ENCODE data around the gene FOXE3.

Gene FOXE3

DNA sequence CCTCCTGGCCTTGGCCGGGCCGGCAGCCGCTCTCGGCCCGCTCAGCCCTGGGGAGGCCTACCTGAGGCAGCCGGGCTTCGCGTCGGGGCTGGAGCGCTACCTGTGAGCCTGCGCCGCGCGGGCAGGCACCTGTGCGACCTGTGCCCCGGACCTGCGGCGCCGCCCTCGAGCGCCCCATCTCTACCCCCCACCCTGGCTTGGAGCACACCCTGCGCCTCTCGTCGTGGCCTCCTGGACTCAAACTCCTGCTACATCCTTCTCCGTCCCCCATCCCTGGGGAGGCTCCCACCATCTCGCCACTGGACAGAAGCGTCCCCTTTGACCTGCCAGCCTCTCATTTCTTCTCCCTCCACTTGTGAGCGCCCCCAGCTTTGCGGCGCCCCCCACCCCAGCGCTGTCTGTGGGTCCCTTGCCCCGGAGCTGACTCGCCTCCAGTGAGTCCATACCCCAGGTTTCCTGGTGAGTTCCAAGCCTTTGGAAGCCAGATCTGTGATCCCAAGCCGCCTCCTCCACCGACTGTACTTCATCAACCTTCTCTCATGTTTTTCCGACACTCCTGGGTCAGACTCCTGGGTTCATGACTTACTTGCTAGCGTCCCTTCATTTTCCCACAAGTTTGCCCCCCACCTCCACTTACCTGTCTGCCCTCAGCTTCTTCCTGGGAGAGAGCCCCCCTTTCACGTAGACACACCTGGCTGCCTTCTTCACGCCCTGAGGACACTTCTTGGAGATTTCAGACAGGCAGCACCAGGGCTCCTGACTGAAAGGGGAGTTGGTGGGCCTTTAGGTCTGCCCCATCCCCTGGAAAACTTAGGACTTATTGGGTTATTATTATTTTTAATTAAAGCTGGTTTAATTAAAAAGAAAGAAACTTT lies 1.3 kb downstream of the FOXE3 start:
- Histone ChIP-seq H3K36me3 (ENCODE audit: control insufficient read depth, insufficient read depth, low read length) (no peaks in the 10 kb centered on the region), H3K27ac (ENCODE audit: insufficient read depth, low read depth, low read length, poor library complexity, severe bottlenecking) (no peak overlapping the region), H3K27me3 (ENCODE audit: control insufficient read depth, insufficient read depth, low read length, poor library complexity, severe bottlenecking) (peaks cover 82% of the 10 kb centered on the region)

DNA sequence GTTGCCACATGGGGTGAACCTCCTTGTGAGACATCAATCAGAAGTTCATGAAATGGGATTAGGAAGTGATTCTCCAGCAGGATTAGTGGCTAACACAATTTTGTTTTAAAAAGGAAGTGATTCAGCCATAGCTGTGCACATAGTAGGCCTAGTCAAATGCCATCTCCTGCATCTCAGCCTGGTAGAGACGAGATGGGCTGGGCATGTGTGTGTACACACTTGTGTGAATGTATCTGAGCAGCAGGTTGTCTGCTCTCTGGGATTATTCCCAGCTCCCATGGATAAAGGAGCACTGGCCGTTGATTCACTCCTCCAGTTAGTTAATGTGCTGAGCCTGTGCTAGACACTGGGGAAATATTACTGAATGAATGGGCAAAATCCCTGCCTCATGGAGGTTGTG lies 2.0 kb downstream of the FOXE3 start:
- H3K36me3 ChIP-seq (ENCODE audit: control insufficient read depth, insufficient read depth, low read length), result no peaks in the 10 kb centered on the region
- 86 to 92% methylated on average over 2 of the region's 2 CpGs for WGBS, 2 experiments
- no peak overlapping the region for H3K4me3 ChIP-seq (ENCODE audit: insufficient read depth, low read depth, low read length)
- H3K27me3 ChIP-seq (ENCODE audit: control insufficient read depth, insufficient read depth, low read length, poor library complexity, severe bottlenecking), result peaks cover 82% of the 10 kb centered on the region
- no peaks in the 10 kb centered on the region for H3K9me3 ChIP-seq (ENCODE audit: control insufficient read depth, low read length)
- no peak overlapping the region for H3K27ac ChIP-seq (ENCODE audit: insufficient read depth, low read depth, low read length, poor library complexity, severe bottlenecking)
- H3K4me1 ChIP-seq (ENCODE audit: control insufficient read depth, insufficient read depth, low read length), result no peaks in the 10 kb centered on the region

More for the DNA sequence above, 1.3 kb downstream of the FOXE3 start:
- H3K9me3 ChIP-seq (ENCODE audit: control insufficient read depth, low read length), result no peaks in the 10 kb centered on the region
- 23 to 26% methylated on average over 39 of the region's 39 CpGs for WGBS, 2 experiments
- peaks cover under 1% of the 10 kb centered on the region for H3K4me1 ChIP-seq (ENCODE audit: control insufficient read depth, insufficient read depth, low read length)
- H3K4me3 ChIP-seq (ENCODE audit: insufficient read depth, low read depth, low read length), result no peak overlapping the region

DNA sequence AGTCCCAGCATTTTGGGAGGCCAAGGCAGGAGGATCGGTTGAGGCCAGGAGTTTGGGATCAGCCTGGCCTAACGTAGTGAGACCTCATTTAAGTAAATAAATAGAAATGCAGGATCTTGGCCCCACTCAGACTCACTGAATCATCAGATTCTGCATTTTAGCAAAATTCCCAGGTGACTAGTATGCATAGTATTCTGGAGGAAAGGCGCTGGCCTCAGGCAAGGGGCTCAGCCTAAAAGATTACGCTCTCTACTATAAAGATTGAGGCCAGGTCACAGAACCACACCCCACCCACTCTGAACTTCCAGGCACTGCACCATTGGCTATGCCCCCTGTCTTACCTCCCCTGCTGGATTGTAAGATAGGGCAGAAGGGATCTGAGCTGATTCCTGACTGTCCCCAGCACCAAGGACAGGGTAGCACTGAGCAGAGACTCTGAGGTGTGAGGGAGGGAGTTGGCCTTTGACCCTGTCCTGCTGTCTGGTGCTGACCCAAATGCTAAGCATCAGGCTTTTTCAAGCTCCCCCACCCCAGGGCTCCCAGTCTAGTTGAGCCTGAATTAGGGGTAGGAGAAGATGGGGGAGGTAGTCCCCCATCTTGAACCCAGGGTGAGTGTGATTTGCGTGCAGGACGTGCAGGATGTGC lies 2.7 kb downstream of the FOXE3 start:
- Histone ChIP-seq H3K4me1 (ENCODE audit: control insufficient read depth, insufficient read depth, low read length) (no peaks in the 10 kb centered on the region), H3K27me3 (ENCODE audit: control insufficient read depth, insufficient read depth, low read length, poor library complexity, severe bottlenecking) (peaks cover 86% of the 10 kb centered on the region), H3K27ac (ENCODE audit: insufficient read depth, low read depth, low read length, poor library complexity, severe bottlenecking) (no peak overlapping the region), H3K9me3 (ENCODE audit: control insufficient read depth, low read length) (no peaks in the 10 kb centered on the region), H3K4me3 (ENCODE audit: insufficient read depth, low read depth, low read length) (no peak overlapping the region), H3K36me3 (ENCODE audit: control insufficient read depth, insufficient read depth, low read length) (no peaks in the 10 kb centered on the region)
- WGBS, 2 experiments, result 87 to 90% methylated on average over 6 of the region's 6 CpGs

DNA sequence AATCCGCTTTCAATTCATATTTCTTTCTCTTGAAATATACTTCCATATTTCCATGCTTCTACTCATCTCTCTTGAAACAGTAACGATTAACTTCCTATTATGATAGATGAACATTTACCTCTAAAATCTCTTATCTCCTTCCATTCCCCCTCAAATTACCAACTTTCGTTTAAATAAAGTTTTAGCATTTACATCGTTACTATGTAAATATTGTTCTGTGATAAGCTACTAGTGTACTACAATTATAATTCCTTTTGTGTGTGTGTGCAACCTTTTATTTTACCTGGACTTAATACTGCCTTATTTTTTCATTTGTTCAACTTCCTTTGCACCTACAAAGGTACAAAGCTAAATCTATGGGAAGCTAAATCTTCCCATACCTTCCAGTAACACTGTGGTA lies 4.5 kb downstream of the FOXE3 start:
- Histone ChIP-seq H3K4me1 (ENCODE audit: control insufficient read depth, insufficient read depth, low read length) (peaks cover 4% of the 10 kb centered on the region), H3K27ac (ENCODE audit: insufficient read depth, low read depth, low read length, poor library complexity, severe bottlenecking) (no peak overlapping the region), H3K36me3 (ENCODE audit: control insufficient read depth, insufficient read depth, low read length) (no peaks in the 10 kb centered on the region), H3K27me3 (ENCODE audit: control insufficient read depth, insufficient read depth, low read length, poor library complexity, severe bottlenecking) (peaks cover 72% of the 10 kb centered on the region), H3K4me3 (ENCODE audit: insufficient read depth, low read depth, low read length) (no peak overlapping the region), H3K9me3 (ENCODE audit: control insufficient read depth, low read length) (no peaks in the 10 kb centered on the region)
- WGBS, 2 experiments, result 93 to 96% methylated on average over 2 to 3 of the region's 4 CpGs

DNA sequence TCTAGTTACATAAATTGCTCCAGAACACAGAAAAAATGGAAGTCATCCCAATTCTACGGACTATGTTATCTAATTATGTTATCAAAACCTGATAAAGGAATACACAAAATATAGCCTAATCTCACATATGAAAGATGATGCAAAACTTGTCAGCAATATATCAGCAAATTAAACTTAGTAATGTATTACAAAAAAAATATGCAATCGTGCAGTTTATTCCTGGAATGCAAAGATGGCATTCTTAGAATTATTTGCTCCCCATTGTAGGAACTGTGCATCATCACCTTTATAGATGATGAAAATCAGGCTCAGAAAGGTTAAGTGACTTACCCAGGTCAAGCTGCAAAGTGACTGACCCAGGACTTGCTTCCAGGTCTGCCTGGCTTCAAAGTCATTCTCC lies 7.8 kb downstream of the FOXE3 start:
- Histone ChIP-seq H3K27ac (ENCODE audit: insufficient read depth, low read depth, low read length, poor library complexity, severe bottlenecking) (no peak overlapping the region), H3K4me1 (ENCODE audit: control insufficient read depth, insufficient read depth, low read length) (peaks cover 4% of the 10 kb centered on the region), H3K4me3 (ENCODE audit: insufficient read depth, low read depth, low read length) (no peak overlapping the region), H3K36me3 (ENCODE audit: control insufficient read depth, insufficient read depth, low read length) (no peaks in the 10 kb centered on the region), H3K9me3 (ENCODE audit: control insufficient read depth, low read length) (no peaks in the 10 kb centered on the region), H3K27me3 (ENCODE audit: control insufficient read depth, insufficient read depth, low read length, poor library complexity, severe bottlenecking) (peaks cover 61% of the 10 kb centered on the region)
- WGBS, 2 experiments, result 43 to 58% methylated on average over 1 to 2 of the region's 2 CpGs

DNA sequence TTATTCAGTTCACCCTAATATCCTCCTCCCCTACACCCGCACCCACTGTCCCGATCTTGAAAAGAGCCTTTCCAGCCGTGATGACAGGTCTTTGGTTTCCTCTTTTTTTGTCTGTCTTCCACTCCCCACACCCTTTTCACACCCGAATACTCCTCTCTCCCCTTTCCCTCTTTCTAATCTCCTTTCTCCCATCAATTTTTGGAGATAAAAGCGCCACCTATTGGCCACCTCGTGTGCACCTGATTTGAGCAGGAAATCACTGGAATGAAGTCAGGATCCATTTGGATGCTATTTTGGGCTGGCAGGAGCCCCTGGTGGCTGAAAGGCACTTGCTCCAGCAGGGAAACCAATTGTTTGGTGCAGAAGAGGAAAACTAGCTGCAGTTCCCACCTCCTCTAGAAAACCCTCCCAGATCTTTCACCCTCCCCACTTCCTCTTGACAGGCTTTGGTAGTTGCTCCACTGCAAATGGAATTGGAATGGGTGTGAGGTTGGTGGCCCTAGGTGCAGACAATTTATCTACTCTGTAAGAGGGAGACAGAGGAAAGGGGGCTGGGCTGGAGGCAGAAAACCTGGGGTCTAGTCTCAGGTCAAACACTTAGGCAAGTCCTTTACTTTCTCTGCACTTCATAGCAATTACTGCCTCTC lies 8.4 kb downstream of the FOXE3 start:
- 7 to 8% methylated on average over 6 of the region's 6 CpGs for WGBS, 2 experiments
- Histone ChIP-seq H3K4me1 (ENCODE audit: control insufficient read depth, insufficient read depth, low read length) (peaks cover 4% of the 10 kb centered on the region), H3K27me3 (ENCODE audit: control insufficient read depth, insufficient read depth, low read length, poor library complexity, severe bottlenecking) (peaks cover 61% of the 10 kb centered on the region), H3K4me3 (ENCODE audit: insufficient read depth, low read depth, low read length) (no peak overlapping the region), H3K9me3 (ENCODE audit: control insufficient read depth, low read length) (no peaks in the 10 kb centered on the region), H3K27ac (ENCODE audit: insufficient read depth, low read depth, low read length, poor library complexity, severe bottlenecking) (no peak overlapping the region), H3K36me3 (ENCODE audit: control insufficient read depth, insufficient read depth, low read length) (no peaks in the 10 kb centered on the region)

- Histone ChIP-seq H3K4me3 (ENCODE audit: insufficient read depth, low read depth, low read length) (no peak overlapping the region), H3K36me3 (ENCODE audit: control insufficient read depth, insufficient read depth, low read length) (no peaks in the 10 kb centered on the region), H3K27ac (ENCODE audit: insufficient read depth, low read depth, low read length, poor library complexity, severe bottlenecking) (no peak overlapping the region), H3K27me3 (ENCODE audit: control insufficient read depth, insufficient read depth, low read length, poor library complexity, severe bottlenecking) (peaks cover 98% of the 10 kb centered on the region), H3K9me3 (ENCODE audit: control insufficient read depth, low read length) (no peaks in the 10 kb centered on the region), H3K4me1 (ENCODE audit: control insufficient read depth, insufficient read depth, low read length) (peaks cover 21% of the 10 kb centered on the region)
- WGBS, 2 experiments, result 76 to 81% methylated on average over 1 of the region's 1 CpG
These were observed 15.4 kb downstream of the FOXE3 start for GRCh38 chr1:47431534-47431933.

- peaks cover 100% of the 10 kb centered on the region for H3K27me3 ChIP-seq (ENCODE audit: control insufficient read depth, insufficient read depth, low read length, poor library complexity, severe bottlenecking)
- H3K4me3 ChIP-seq (ENCODE audit: insufficient read depth, low read depth, low read length), result no peak overlapping the region
- H3K27ac ChIP-seq (ENCODE audit: insufficient read depth, low read depth, low read length, poor library complexity, severe bottlenecking), result no peak overlapping the region
- peaks cover 29% of the 10 kb centered on the region for H3K4me1 ChIP-seq (ENCODE audit: control insufficient read depth, insufficient read depth, low read length)
- H3K9me3 ChIP-seq (ENCODE audit: control insufficient read depth, low read length), result no peaks in the 10 kb centered on the region
- 5% methylated on average over 32 of the region's 32 CpGs for WGBS, 2 experiments
- no peaks in the 10 kb centered on the region for H3K36me3 ChIP-seq (ENCODE audit: control insufficient read depth, insufficient read depth, low read length)
These were observed 16.3 kb downstream of the FOXE3 start for GRCh38 chr1:47432071-47433036.

DNA sequence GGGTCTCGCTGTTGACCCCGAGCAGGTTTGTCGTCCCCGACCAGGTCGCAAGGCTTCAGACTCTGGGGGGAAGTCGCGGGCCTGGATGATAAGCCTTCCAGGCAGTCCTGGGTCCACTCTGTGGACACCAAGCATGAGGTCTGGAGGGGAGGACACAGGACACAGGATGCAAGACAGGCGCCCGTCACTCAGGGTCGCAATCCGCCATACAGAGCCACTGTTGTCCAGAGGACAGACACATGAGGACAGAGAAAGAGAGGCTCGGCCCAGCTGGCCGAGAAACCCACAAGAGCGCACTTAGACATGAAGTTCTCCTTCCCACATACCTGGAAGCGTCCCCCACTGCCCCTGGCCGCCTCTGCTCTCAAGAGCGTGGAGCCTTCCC lies 16.9 kb downstream of the FOXE3 start:
- no peak overlapping the region for H3K4me3 ChIP-seq (ENCODE audit: insufficient read depth, low read depth, low read length)
- WGBS, 2 experiments, result 8% methylated on average over 17 of the region's 17 CpGs

More for the DNA sequence above, 16.9 kb downstream of the FOXE3 start:
- Histone ChIP-seq H3K9me3 (ENCODE audit: control insufficient read depth, low read length) (no peaks in the 10 kb centered on the region), H3K36me3 (ENCODE audit: control insufficient read depth, insufficient read depth, low read length) (no peaks in the 10 kb centered on the region), H3K27ac (ENCODE audit: insufficient read depth, low read depth, low read length, poor library complexity, severe bottlenecking) (no peak overlapping the region), H3K27me3 (ENCODE audit: control insufficient read depth, insufficient read depth, low read length, poor library complexity, severe bottlenecking) (peaks cover 100% of the 10 kb centered on the region), H3K4me1 (ENCODE audit: control insufficient read depth, insufficient read depth, low read length) (peaks cover 31% of the 10 kb centered on the region)
